Islet precursor cell (in vitro differentiated cells): ENCODE results near the gene CDH23.
A peak's percentile ranks its signal among the peaks of the same experiment; 100 is the strongest.

Experiments
- DNase-seq: peaks from one replicate; pipeline ENCODE4 v3.0.0-alpha.2; 2018

CDH23 gene

DNA sequence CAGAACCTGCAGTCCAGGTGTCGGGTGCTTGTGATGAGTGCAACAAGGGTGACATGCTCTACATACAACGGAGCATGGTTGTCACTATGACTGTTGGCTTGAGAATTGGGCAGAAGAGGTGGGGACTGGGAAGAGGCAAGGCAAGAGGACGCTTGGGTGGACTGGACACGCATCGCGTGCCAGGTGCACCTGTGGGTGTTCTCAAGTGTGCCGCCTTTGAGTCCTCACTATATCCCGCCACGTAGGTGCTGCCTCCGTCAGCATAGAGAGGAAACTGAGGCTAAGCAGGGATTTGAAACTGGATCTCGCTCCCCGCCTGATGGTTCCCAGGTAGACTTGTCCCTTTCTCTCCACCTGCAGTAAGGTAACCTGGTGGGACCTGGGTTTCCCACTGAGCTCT, 27.2 kb downstream of the CDH23 start:
- DNase-seq, result peak; percentile 43

DNA sequence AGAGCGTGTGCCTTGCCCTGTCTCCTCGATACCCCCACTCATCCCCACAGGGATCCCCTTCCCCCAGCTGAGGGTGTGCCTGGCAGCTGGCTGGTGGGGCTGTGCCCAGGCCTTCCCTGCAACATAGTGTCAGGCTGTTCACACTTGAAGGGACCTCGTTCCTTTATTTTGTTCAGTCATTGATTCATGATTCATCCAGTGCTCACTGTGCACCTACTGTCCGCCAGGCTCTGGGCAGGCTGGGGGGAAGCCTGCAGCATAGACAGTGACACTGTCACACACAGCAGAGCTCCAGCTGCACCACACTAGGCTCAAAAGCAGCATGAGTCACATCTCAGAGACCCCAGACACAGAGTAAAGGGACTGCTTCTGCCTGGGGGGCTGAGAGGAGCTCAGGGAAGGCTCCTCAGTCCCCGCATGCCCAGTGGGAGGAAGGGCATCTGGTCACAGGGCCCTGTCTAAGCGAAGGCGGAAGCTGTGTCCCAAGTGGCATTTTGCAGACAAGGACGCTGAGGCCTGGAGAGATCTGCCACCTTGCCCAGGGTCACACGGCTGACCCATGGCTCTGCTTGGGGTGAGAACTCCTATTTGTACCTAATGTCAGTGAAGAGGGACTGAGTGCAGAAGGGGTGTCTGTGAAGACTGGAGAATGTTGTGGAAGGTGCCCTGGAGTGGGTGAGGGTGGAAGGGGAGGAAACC, 27.9 kb downstream of the CDH23 start:
- DNase-seq, result peak; percentile 53

DNA sequence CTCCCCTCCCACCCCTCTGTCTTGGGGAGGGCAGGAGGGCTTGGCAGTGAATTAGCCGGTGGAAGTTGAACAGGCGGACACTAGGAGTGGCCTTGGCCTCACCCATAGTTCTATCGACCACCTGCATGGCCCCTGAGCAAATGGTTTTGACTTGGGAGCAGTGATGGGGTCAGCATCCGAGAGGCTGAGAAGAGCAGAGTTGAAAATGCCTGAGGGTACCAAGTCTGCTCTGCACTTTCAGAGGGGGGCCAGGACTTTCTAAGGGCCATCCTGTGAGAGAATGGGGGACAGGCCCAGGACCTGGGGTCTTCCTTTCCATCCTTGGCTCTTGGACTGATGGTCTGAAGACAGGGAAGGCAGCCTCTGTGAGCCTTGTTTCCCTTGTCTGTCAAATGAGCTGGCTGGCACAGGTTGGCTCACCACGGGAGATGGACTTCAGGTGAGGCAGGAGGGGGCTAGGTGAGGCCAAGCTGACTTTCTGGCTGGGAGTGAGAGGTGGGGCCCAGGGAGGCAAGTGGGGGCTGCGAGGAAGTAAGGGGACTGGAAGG, 29.4 kb downstream of the CDH23 start:
- peak; percentile 40 for DNase-seq

DNA sequence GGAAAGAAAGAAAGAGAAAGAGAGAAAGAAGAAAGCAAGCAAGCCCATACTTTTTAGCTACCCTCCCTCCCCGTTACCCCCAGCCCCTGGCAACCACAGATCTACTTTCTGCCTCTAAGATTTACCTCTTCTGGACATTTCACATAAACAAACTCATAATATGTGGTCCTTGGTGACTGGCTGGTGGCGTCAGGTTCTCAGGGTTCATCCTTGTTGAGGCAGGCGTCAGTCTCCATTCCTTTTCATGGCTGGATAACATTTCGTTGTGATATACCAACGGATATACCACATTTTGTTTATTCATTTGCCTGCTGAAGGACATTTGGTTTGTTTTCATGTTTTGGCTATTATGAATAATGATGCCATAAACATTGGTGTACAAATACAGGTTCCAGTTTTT, 30.5 kb downstream of the CDH23 start:
- DNase-seq, result peak; percentile 21

DNA sequence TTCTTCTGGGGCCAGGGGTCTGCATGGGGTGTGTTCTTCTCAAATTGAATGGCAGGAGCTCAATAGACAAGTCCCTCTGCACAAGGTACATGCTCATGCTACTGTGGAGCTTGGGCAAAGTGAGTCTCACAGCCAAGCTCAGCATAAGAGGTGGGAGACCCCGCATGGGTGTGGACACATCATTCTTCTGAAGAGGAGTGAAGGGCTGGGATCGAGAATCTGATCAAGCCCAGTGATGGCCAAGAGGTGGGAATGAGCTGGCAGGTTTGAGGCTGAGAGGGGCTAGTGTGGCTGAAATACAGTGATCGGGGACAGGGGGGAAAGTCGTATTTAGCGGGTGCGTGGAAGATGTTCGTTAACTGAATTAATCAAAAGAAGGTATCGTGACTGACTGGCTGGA, 32.6 kb downstream of the CDH23 start:
- peak; percentile 22 for DNase-seq

DNA sequence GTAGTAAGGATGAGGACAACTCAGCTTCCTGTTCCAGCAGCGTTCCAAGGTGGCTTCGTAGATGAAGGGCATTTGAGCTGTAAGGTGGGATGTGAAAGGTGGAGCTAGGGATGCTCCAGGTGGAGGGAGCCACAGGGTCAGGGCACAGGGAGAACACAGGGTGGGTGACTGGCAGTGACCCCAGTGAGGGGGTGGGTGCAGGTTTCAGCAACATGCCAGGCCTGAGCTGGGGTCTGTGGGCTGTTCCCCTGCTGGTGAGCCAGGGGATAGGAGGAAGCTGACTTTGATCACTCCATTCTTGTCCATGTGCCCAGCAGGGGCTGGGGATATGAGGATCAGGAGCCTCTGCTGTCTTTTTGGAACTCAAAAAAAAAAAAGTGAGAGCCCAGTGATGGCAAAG, 33.2 kb downstream of the CDH23 start:
- DNase-seq, result peak; percentile 54

DNA sequence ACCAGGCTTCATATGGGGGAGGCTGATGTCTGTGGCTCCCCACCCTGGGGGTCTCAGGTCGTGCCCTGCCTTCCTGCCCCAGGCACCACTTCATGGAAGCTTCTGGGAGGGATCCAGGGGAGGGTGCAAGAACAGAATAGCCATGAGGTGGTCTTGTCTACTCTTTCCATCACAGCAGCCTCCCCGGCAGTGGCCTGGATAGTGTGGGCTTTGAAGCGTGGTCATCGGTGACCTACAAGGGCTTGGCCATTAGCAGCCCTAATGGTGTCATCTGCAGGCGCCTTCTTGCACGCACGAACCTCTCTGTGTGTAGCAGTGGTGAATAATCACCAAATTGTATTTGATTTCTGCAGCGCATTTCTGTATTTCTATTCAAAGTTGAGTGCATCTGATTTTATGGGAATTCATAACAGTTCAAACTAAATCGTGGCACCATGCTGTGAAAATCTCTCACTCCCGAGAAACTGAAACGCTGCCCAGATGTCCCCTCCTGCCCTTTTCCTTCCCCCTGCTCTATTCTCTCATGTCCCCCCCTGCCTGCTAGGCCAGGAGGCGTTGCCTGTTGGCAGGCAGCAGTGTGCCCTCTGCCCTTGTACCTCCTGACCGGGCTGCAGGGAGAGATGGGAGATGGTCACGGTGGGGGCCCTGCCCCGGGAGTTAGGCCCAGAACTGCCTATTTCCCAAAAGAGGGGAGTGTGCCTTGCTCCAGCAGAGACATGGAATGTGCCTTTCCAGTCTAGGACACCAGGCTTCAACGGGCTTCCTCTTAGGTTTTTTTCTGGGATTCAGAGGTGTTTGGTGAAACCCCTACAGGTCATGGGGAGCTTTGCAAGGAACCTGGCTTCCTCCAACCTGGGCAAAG, 34.8 kb downstream of the CDH23 start:
- DNase-seq, result peak; percentile 40

DNA sequence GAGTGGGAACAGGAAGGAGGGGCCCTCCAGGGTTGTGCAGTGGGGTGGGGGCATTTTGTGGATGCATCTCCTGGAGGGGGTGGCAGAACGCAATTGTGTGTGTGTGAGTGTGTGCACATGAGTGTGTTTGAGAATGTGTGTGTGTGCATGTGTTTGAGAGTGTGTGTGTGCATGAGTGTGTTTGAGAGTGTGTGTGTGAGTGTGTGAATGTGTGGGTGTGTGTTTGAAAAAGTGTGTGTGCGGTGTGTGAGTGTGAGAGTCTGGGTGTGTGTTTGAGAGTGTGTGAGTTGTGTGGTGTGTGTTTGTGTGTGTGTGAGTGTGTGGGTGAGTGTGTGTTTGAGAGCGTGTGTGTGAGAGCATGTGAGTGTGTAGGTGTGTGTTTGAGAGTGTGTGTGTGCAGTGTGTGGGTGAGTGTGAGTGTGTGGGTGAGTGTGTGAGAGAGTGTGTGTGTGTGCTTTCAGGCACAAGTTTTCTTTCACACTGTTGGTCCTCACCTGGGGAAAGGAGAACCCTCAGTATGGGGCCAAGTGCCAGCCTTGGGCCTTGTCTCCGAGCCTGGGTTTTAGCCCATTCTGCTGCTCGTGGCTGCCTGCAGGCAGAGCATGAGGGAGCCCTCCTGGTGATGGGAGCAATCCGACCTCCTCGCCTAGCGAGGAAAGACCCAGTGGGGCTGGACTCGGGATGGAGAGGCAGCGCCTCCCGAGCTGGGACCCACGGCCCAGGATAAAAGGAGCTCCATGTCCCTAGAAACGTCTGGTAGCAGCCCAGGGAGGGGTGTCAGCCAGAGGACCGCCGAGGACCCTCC, 35.6 kb downstream of the CDH23 start:
- DNase-seq, result peak; percentile 22

DNA sequence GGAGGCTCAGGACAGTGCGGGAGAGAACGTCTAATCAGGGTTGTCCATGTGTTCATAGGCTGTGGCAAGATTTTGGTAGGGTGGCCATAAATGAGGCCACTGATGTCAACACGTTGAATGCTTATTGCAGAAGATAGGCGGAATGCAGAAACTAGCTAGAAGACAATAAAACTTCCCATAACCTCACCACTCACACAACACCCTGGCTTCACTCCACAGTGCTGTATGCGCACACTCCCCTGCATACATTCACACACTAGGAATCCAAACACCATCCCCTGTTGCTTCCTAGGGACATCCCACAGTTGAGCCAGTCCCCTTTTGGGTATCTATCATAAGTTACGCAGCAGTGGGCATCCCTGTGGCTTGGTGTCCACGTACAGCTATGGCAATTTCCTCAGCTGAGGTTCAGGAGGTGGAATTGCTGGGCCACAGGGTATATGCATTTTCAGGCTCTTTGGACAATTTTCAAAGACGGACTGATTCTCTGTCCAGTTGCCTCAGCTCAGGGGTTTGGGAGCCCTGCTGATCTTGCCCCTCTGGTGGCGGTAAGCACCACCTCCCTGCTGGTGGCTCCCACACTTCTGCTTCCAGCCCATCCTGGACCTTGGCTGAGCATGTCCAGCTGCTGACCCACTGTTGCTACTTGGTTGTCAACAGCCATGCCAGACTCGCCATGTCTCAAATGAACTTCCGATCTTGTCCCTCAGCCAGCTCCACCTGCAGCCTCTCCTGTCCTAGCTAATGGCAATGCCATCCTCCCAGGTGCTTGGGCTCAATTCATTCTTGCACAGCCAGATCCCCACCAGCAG, 36.4 kb downstream of the CDH23 start:
- peak; percentile 29 for DNase-seq

DNA sequence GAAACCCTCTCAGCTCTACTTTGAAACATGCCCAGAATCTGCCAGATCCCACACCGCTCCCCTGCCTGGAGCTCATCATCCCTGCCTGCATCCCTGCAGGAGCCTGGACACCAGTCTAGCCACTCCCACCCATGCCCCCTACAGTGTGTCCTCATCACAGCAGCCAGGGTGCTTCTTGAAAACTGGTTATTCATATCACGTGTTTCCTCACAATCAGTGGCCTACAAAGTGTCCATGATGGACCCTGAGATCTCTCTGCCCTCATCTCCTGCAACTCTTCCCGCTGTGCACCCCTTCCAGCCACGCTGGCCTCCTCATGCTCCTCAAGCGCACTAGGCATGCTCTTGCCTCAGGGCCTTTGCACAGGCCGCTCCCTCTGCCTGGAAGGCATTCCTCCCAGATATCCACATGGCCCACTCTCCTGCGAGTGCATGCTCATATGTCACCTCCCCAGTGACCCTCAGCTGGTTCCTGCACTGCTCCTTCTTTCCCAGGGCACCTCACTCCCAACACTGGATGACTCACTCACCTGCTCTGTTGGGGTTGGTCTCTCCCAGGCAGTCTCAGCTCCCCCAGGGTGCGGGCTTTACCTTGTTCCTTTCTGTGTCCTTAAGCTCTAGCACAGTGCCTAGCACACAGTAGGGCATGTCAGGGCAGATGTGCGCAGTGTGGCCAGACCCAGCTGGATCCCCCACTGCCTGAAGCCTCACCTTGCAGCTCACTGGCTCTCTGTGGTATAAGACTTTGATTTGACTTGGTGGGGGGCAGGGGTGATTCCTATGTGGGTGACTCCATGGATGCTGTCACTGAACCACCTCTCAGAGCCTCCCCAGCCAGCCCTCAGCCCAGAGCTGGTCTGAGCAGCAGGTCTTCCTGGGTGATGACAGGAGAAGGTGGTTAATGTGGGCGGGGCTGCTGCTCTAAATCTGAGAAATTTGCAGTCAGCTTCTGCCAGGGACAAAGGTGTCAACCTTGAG, 37.3 kb downstream of the CDH23 start:
- peak; percentile 57 for DNase-seq

DNA sequence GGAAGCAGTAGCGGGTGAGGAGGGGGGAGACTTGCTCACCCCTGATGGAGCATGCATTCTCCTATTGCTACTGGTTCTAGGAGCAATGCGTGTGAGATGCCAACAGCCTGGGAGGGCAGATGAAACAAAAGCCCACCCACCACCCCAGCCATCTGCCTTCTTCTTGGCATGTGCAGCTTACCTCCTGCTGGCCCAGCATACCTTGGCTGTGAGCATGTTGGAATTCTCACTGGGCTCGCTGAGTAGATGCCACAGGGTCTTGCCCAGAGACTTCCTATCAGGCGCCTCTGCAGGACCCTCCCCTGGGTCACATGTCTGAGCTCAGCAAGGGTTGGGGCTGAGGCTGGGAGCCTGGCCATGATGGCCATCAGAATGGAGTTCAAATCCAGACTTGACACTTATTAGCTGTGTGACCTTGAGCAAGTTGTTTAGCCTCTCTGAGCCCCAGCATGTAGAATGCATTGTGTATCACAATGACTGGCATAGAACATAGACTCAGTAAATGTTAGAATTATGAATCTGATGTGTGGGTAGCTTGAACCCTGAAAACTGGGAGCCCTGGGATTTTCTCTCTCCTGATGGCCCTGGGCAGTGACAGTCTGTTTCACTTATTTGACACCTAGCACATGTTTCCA, 38.2 kb downstream of the CDH23 start:
- DNase-seq, result peak; percentile 45

DNA sequence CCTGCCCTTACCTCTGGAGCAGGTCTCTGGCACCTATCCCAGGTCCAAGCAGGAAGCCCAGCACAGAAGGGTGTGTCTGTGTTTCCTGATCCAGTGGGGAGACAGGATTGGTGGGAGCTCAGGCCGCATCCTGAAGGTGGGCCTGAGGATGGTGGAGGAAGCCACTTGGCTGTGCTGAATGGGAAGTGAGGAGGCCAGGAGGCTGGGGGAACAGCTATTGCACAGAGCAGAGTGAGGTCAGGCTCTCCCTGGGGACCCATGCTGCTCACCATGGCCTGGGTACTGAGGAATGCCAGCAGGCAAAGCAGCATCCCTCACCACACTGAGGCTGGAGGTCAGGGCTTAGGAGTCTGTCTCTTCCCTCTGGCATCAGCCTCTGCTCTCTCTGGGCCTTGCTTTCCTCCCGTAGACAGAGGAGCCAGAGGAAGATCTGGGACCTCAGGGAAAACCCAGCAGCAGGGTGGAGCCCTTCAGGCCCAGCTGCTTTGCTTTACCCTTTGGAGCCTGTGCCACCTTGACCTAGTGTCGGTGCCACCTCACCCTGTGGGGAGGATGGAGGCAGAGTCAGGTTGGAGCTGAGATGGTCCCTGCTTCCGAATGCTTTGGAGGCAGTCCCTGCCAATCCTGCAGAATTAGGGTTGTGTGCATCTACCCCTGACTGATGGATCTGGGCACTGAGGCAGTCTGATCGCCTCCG, 39.0 kb downstream of the CDH23 start:
- peak; percentile 43 for DNase-seq

DNA sequence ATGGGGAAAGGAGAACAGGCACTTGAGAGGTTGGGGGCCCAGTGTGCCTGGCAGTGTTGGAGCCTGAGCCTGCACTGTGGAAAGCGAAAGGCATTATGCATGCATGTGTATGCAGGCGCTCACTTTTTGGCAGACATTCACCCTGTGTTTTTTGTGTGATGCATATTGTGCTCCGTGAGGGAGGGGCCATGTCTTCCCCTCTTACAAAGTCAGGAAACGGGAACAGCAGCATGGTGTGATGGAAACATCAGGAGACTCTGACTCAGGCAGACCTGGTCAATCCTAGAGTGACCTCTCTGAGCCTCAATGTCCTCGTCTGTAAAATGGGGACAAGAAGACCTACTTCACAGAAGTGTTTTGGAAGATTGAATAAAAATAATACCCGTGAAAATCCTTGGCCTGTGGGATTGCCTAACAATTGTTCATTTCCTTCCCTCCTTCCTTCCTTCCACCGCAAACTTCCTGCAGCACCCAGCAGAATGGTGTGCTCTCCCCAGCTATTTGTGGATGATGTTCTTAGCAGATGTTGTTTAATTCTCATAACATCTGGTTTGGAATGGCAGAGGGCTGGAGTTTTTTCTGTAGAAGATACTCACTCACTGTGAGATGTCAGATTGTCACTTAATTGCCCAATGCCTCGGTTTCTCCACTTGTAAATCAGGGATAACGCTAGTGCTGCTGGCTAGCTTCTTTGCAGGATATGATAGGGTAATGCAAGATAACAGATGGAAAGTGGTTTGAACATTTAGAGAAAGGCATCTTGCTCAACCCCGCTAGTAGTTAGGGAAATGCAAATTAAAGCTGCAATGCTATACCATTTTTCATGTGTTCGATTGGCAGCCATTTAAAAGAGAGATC, 39.8 kb downstream of the CDH23 start:
- DNase-seq, result peak; percentile 37

DNA sequence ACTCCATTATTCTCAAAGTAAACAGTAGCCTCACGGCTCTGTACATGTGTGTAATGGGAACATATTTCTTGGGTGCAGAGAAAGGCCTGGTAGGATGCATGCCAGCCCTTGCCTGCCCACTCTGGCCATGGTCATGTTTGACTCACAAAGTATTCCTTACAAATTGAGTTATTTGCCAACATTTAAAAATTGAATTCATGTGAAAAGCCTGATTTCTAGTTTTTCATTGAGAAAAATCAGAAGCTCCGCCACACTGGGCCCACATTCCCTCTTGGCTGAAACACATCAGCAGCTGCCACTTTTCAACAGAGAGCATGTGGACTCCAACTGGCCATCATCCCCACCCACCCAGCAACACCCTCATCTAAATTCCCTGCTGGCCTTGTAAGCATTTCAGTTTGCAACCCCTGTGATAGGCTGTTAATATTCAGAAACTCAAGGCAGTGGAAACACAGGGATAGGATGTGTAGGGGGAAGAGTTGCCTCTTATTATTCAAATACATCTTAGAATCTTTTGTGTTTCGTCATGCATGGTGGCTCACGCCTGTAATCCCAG, 40.9 kb downstream of the CDH23 start:
- DNase-seq, result peak; percentile 21

DNA sequence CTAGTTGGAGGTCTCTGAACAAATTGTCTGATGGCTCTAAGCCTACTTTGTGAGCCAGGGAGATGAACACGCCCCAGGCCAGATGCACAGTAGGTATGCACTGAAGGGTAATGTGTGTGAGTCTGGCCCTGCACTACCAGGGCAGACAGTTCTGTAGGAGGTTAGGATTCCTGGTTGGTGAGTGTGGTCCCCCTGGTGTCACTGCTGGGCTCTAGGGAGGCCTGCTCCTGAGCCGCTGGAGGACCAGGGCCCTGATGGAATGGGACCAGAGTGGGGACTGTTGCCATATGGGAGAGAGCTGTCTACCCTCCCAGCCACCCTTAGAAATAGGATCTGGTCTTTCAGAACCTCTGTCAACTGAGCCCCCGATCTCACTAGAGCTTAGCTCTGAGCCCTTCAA, 42.0 kb downstream of the CDH23 start:
- no peak for DNase-seq

DNA sequence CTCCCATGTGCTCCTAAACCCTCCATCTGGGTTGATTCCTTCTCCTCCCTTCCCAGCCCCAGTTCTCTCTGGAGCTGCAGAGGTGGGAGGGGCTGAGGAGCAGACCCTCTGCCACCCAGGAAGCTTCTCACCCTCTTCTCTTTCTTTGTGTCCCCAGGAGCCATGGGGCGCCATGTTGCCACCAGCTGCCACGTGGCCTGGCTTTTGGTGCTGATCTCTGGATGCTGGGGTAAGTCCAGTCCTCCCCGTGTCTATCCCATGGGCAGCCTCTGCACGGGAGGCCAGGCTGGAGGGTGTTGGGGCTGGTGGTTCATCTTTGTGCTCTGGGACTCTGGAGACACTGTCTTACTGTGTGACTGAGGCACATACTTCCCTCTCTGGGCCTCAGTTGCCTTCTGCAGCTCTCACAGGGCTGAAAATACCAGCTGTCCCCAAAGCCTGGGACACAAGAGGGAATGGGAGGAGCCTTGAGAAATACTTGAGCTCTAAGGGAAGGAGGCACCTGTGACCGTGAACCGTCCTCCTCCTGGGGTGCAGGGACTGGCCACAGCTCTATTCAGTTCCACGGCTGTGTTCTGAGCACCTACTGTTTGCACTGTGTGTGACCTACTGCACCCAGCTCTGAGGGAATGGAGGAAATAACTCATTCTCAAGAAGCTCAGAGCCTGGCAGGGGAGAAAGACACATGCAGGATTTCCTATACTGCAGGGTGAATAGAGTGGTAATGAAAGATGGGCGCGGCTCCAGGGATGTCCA, 43.1 kb downstream of the CDH23 start:
- no peak for DNase-seq

DNA sequence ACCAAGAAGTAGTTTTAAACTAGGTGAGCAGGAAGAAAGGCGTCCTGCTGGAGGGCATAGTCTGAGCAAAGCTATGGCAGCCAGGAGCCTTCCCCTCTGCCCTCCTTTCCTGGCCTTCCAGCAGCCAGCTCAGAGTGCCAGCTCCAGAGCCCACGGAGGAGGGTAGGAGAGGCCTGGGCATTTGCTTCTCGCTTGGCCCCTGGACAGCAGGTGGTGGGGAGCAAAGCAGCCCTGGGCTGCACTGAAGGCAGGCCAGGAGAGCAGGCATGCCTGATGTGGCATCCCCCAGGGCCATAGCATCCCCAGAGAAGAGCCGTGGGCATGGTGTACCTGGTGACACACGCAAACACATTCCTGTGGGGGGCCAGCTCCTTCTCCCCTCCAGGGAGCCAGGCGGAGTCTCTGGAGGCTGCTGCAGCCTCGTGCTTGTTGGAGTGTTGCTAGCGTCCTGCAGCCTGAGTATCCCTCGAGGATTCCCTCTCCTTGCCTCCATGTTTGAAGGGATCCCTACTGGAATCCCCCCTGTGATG, 43.9 kb downstream of the CDH23 start:
- DNase-seq, result no peak
